Neuronal stem cell (in vitro differentiated cells): ENCODE results near the gene BRIP1.

Experiments used
- DNase-seq: peaks from one replicate; pipeline ENCODE4 v3.0.0-alpha.2; 2013; ENCODE audit warnings: low spot score
- H2AFZ ChIP-seq: one replicate; pipeline ENCODE4 v1.6.1; 2013; ENCODE audit warnings: mild to moderate bottlenecking, low read length, inconsistent platforms
- H2AK5ac ChIP-seq: 2 replicates; pipeline ENCODE4 v1.6.1; 2013; ENCODE audit warnings: low read depth, mild to moderate bottlenecking, inconsistent platforms, low read length, moderate library complexity, mixed read lengths
- H2BK120ac ChIP-seq: 2 replicates; pipeline ENCODE4 v1.6.1; 2013; ENCODE audit warnings: low read depth, mild to moderate bottlenecking, inconsistent platforms, low read length, moderate library complexity, mixed read lengths
- H2BK12ac ChIP-seq: one replicate; pipeline ENCODE4 v1.6.1; 2013; ENCODE audit warnings: low read length, inconsistent platforms
- H2BK15ac ChIP-seq: 2 replicates; pipeline ENCODE4 v1.6.1; 2013; ENCODE audit warnings: mild to moderate bottlenecking, low read length, inconsistent platforms, mixed read lengths
- H2BK5ac ChIP-seq: one replicate; pipeline ENCODE4 v1.6.1; 2013; ENCODE audit warnings: inconsistent platforms, mild to moderate bottlenecking, low read length, moderate library complexity
- H3K14ac ChIP-seq: one replicate; pipeline ENCODE4 v1.6.1; 2013; ENCODE audit warnings: low read length, inconsistent platforms
- H3K18ac ChIP-seq: 2 replicates; pipeline ENCODE4 v1.6.1; 2013; ENCODE audit warnings: low read length, inconsistent platforms
- H3K23ac ChIP-seq: 2 replicates; pipeline ENCODE4 v1.6.1; 2013; ENCODE audit warnings: low read depth, mild to moderate bottlenecking, mixed read lengths, low read length, inconsistent platforms; ENCODE audit not compliant: poor library complexity
- H3K27ac ChIP-seq: replicated peaks from 3 replicates; pipeline ENCODE4 v1.5.1; 2013; ENCODE audit warnings: low read length, inconsistent platforms
- H3K27me3 ChIP-seq, 3 experiments: 2 replicates each; pipeline ENCODE4 v1.6.1; 2013; ENCODE audit warnings: low read length in 3 of 3, mild to moderate bottlenecking in 2 of 3, inconsistent platforms in 1 of 3, low read depth in 1 of 3, mixed read lengths in 1 of 3, moderate library complexity in 1 of 3; ENCODE audit not compliant: control insufficient read depth in 3 of 3, insufficient read depth in 3 of 3
- H3K36me3 ChIP-seq, 2 donors: replicated peaks in 1 of 2; 2 replicates each; pipeline ENCODE4 v1.6.1; 2013; ENCODE audit warnings: low read length in 2 of 2; ENCODE audit not compliant: control insufficient read depth in 2 of 2, insufficient read depth in 2 of 2
- H3K4ac ChIP-seq: 2 replicates; pipeline ENCODE4 v1.6.1; 2013; ENCODE audit warnings: inconsistent platforms, mild to moderate bottlenecking, low read length, moderate library complexity
- H3K4me1 ChIP-seq, 2 donors: 1 replicate in 1 of 2; 2 replicates in 1 of 2; pipeline ENCODE4 v1.6.1; 2013; ENCODE audit warnings: low read length in 2 of 2, low read depth in 1 of 2; ENCODE audit not compliant: control insufficient read depth in 2 of 2, insufficient read depth in 1 of 2
- H3K4me2 ChIP-seq: one replicate; pipeline ENCODE4 v1.6.1; 2013; ENCODE audit warnings: mild to moderate bottlenecking, low read length, inconsistent platforms; ENCODE audit not compliant: insufficient read depth, poor library complexity, severe bottlenecking
- H3K4me3 ChIP-seq, 2 donors: 2 replicates each; pipeline ENCODE4 v1.5.1; 2013; ENCODE audit warnings: low read length in 2 of 2, mild to moderate bottlenecking in 2 of 2, inconsistent platforms in 1 of 2, moderate library complexity in 1 of 2
- H3K79me1 ChIP-seq: one replicate; pipeline ENCODE4 v1.6.1; 2013; ENCODE audit warnings: low read depth, mild to moderate bottlenecking, inconsistent platforms, low read length, moderate library complexity
- H3K9ac ChIP-seq: one replicate; pipeline ENCODE4 v1.6.1; 2013; ENCODE audit warnings: mild to moderate bottlenecking, low read depth, low read length, inconsistent platforms; ENCODE audit not compliant: poor library complexity
- H3K9me3 ChIP-seq, 2 donors: replicated peaks in 1 of 2; 2 replicates each; pipeline versions ENCODE3 to v1.6.1; 2013; ENCODE audit warnings: low read length in 2 of 2, mild to moderate bottlenecking in 2 of 2, inconsistent platforms in 1 of 2, low read depth in 1 of 2, mixed read lengths in 1 of 2, moderate library complexity in 1 of 2; ENCODE audit not compliant: control insufficient read depth in 2 of 2, insufficient read depth in 1 of 2
- H4K8ac ChIP-seq: one replicate; pipeline ENCODE4 v1.6.1; 2013; ENCODE audit warnings: low read depth, mild to moderate bottlenecking, inconsistent platforms, low read length, moderate library complexity
- H4K91ac ChIP-seq: one replicate; pipeline ENCODE4 v1.6.1; 2013; ENCODE audit warnings: low read length, low read depth, mild to moderate bottlenecking, inconsistent platforms; ENCODE audit not compliant: poor library complexity
- WGBS, 2 donors: extraction: QIAGEN DNeasy Blood & Tissue Kit; methylation state at CpG; one replicate each; pipeline ENCODE4 v1.1.7; 2013; ENCODE audit warnings: missing lambda C conversion rate in 2 of 2, mixed read lengths in 1 of 2; ENCODE audit not compliant: insufficient read length in 2 of 2, insufficient replicate concordance in 1 of 2; ENCODE audit errors: extremely low coverage in 2 of 2; 5-methylcytosine and 5-hydroxymethylcytosine counted together

The BRIP1 gene

DNA sequence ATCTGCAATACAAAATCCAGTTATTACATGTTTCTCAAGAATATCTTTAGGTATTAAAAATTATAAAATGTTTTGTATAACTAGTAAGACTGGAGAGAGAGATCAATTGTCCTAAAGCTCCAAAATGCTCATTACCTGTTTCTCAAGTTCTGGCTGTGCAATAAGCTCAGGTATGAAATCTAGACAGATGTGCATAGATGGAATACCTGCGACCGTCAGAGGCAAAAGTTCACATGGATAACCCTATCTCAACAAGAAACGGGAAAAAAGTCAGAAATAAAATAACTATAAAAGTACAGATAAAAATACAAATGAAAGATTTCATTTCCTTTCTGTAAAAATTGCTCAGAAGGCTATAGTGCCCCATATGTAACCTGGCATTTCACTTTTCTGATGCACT lies 5.8 kb upstream of the BRIP1 start:
- Histone ChIP-seq H3K79me1 (no peaks in the 10 kb centered on the region), H3K36me3 (peaks cover 0 to 84% of the 10 kb centered on the region in 2 donors), H3K27ac (no peak overlapping the region), H3K14ac (no peak overlapping the region), H3K18ac (no peak overlapping the region), H3K4me1 (no peaks in the 10 kb centered on the region), H3K9ac (no peak overlapping the region), H3K4me3 (no peak overlapping the region), H3K27me3 (no peaks in the 10 kb centered on the region), H3K4ac (no peak overlapping the region), H3K4me2 (no peak overlapping the region), H4K8ac (no peak overlapping the region), H3K9me3 (no peaks in the 10 kb centered on the region), H4K91ac (no peak overlapping the region), H2BK15ac (no peak overlapping the region), H2BK120ac (no peak overlapping the region), H2BK12ac (no peak overlapping the region), H2BK5ac (no peak overlapping the region), H2AK5ac (no peak overlapping the region), H2AFZ (no peak overlapping the region), H3K23ac (no peak overlapping the region)
- no CpG with 5 or more reads among the region's 3 CpGs for WGBS, 2 donors
- DNase-seq: no peak

DNA sequence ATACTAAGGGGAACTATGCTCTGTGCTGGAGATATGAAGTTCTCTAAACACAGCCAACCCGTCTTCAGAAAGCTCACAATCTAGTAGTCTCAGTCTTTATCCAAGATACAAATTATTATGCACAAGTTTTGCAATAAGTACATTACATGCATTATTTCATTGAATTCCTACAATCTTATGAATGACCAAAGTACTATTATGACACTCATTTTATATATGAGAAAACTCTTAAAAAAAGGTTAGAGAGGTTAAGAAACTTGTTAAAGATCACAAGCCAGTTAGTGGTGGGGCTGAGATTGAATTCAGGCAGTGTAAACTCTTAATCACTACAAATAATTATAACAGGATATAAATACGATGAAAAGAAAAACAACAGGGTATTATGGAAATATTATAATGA lies 4.7 kb upstream of the BRIP1 start:
- Histone ChIP-seq H4K8ac (no peak overlapping the region), H2BK120ac (no peak overlapping the region), H3K27me3 (no peaks in the 10 kb centered on the region), H3K4ac (no peak overlapping the region), H2BK5ac (no peak overlapping the region), H2AK5ac (no peak overlapping the region), H3K23ac (no peak overlapping the region), H4K91ac (no peak overlapping the region), H2AFZ (no peak overlapping the region), H3K36me3 (peaks cover 0 to 73% of the 10 kb centered on the region in 2 donors), H3K4me3 (no peak overlapping the region), H3K14ac (no peak overlapping the region), H3K9ac (no peak overlapping the region), H3K18ac (no peak overlapping the region), H3K79me1 (no peaks in the 10 kb centered on the region), H3K27ac (no peak overlapping the region), H2BK12ac (no peak overlapping the region), H3K4me1 (peaks cover 0 to 3% of the 10 kb centered on the region in 2 donors), H2BK15ac (no peak overlapping the region), H3K4me2 (no peak overlapping the region), H3K9me3 (no peaks in the 10 kb centered on the region)
- WGBS, 2 donors: no CpG with 5 or more reads among the region's 2 CpGs
- no peak for DNase-seq

DNA sequence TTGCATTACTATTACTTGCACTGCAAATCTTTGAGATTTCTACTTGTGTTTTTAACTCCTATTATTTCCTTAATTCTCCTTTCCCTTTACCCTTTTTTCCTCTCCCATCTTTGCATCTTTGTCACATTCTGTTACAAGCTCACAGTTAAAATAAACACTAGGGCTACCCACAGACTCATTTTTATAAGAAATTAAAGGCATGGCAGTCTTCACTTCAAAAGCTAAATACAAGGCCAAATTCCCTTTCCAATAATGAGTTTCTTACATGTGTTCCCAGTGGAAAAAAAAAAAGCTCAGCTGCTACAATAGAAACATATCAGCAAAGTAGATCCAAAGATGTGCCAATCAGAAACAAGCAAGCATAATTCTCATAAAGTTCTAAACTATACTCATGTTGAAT lies 3.7 kb upstream of the BRIP1 start:
- no peak overlapping the region for H3K9ac ChIP-seq
- no peak overlapping the region for H4K8ac ChIP-seq
- no peaks in the 10 kb centered on the region for H3K27me3 ChIP-seq
- no peak overlapping the region for H2BK12ac ChIP-seq
- no peak overlapping the region for H3K18ac ChIP-seq
- no peak overlapping the region for H3K27ac ChIP-seq
- H4K91ac ChIP-seq: no peak overlapping the region
- no peak overlapping the region for H2AFZ ChIP-seq
- H3K14ac ChIP-seq: no peak overlapping the region
- DNase-seq: no peak
- H3K4ac ChIP-seq: no peak overlapping the region
- no peak overlapping the region for H3K4me3 ChIP-seq
- no peak overlapping the region for H3K23ac ChIP-seq
- H2BK15ac ChIP-seq: no peak overlapping the region
- H2AK5ac ChIP-seq: no peak overlapping the region
- peaks cover 0 to 4% of the 10 kb centered on the region in 2 donors for H3K4me1 ChIP-seq
- no peak overlapping the region for H2BK5ac ChIP-seq
- no peaks in the 10 kb centered on the region for H3K9me3 ChIP-seq
- H3K79me1 ChIP-seq: no peaks in the 10 kb centered on the region
- peaks cover 0 to 63% of the 10 kb centered on the region in 2 donors for H3K36me3 ChIP-seq
- no peak overlapping the region for H2BK120ac ChIP-seq
- H3K4me2 ChIP-seq: no peak overlapping the region

DNA sequence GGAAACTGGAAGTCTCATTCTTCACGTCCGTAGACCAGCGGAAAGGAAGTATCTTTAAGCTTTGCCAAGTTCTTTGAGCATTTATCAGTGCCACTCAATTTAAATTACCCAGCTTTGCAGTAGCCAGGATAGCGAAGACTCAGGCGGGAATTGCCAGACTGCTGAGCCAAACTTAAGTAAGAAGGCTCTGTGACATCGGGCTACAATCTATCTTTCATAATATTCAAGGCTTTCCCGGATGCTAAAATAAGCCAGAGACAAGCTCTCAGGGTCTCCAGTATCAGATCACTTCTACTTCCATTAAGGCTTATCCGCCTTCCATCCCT lies 436 bp upstream of the BRIP1 start:
- no peak overlapping the region for H2BK12ac ChIP-seq
- H3K27ac ChIP-seq: peak overlapping the region; percentile 54
- no peak overlapping the region for H3K14ac ChIP-seq

More for the DNA sequence above, 436 bp upstream of the BRIP1 start:
- no CpG with 5 or more reads among the region's 8 CpGs for WGBS, 2 donors
- Histone ChIP-seq H2BK15ac (no peak overlapping the region), H3K79me1 (no peaks in the 10 kb centered on the region), H3K4ac (no peak overlapping the region), H4K91ac (no peak overlapping the region), H2AFZ (peak overlapping the region; percentile 85), H3K4me2 (peak overlapping the region; percentile 63), H3K4me1 (peaks cover 0 to 12% of the 10 kb centered on the region in 2 donors), H2AK5ac (no peak overlapping the region), H3K23ac (no peak overlapping the region), H3K9ac (no peak overlapping the region), H3K9me3 (no peaks in the 10 kb centered on the region), H3K4me3 (peak overlapping the region; percentile 75 to 86), H3K27me3 (no peaks in the 10 kb centered on the region), H2BK5ac (no peak overlapping the region), H4K8ac (no peak overlapping the region), H3K36me3 (peaks cover 0 to 62% of the 10 kb centered on the region in 2 donors), H2BK120ac (no peak overlapping the region), H3K18ac (no peak overlapping the region)
- no peak for DNase-seq
